Measurements from ENCODE around the gene ATOSB. TPM values are rescaled to one million over a fixed set of nuclear protein-coding genes. Genes with fewer than 3 reads are reported as not detected.
A peak's percentile ranks its signal among the peaks of the same experiment; 100 is the strongest.

The ATOSB gene
- total and polyA plus RNA-seq, 5 donors from 2014 or later: 2.1 to 7.2 (median 4.2) TPM

GRCh38 chr9:35134920-35135319 is 19.3 kb upstream of the ATOSB start:
- Histone ChIP-seq H3K4me1 (ENCODE audit: control insufficient read depth, insufficient read depth, low read length, poor library complexity, severe bottlenecking) (no peaks in the 10 kb centered on the region), H3K9me3 (ENCODE audit: control insufficient read depth in 2 of 2, low read length in 2 of 2) (no peaks in the 10 kb centered on the region), H3K36me3 (ENCODE audit: control insufficient read depth, insufficient read depth, low read length) (no peaks in the 10 kb centered on the region), H3K27me3 (ENCODE audit: control insufficient read depth, insufficient read depth, low read length) (no peaks in the 10 kb centered on the region), H3K27ac (ENCODE audit: insufficient read depth, low read length, poor library complexity, severe bottlenecking) (no peak overlapping the region), H3K4me3 (ENCODE audit: low read depth, low read length) (no peak overlapping the region)
- H3K27ac Mint-ChIP-seq: no peak overlapping the region
- no peaks in the 10 kb centered on the region for H3K36me3 Mint-ChIP-seq
- no peak overlapping the region for H3K4me3 Mint-ChIP-seq
- no peak for ATAC-seq (ENCODE audit: low read depth in 2 of 2)
- DNase-seq: no peak
- H3K9me3 Mint-ChIP-seq: peaks cover 0 to 4% (median 0%) of the 10 kb centered on the region in 7 donors
- H3K27me3 Mint-ChIP-seq: peaks cover 8% of the 10 kb centered on the region
- no peaks in the 10 kb centered on the region for H3K4me1 Mint-ChIP-seq

DNA sequence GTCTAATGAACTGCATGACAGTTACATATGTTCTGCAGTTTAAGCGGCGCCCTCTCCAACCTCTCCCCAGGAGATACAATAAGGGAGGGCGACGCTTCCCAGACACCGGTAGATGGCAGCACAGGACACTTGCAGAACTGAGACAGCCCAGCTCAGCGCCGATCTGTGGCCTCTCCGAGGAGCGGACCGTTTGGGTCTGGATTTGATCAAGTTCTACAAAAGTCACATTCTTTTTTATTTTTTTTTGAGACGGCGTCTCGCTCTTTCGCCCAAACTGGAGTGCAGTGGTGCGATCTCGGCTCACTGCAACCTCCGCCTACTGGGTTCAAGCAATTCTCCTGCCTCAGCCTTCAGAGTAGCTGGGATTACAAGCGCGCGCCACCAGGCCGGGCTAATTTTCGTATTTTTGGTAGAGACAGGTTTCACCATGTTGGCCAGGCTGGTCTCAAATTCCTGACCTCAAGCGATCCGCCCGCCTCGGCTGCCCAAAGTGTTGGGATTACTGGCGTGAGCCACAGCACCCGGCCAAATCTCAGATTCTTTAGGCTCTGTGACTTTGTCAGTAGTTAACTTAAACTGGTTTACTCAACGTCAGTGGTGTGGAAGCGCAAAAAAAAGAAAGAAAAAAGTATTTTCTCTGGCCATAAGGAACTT is 1.4 kb upstream of the ATOSB start:
- peak overlapping the region; percentile 92 for H3K27ac ChIP-seq (ENCODE audit: insufficient read depth, low read length, poor library complexity, severe bottlenecking)
- Mint-ChIP-seq H3K27me3 (peaks cover 14% of the 10 kb centered on the region), H3K36me3 (no peaks in the 10 kb centered on the region), H3K4me3 (peak overlapping the region; percentile 92 to 98 (median 96)), H3K9me3 (no peaks in the 10 kb centered on the region), H3K4me1 (peaks cover 5 to 48% (median 36%) of the 10 kb centered on the region in 4 donors), H3K27ac (peak overlapping the region; percentile 67 to 97 (median 89))
- peak overlapping the region; percentile 85 for H3K4me3 ChIP-seq (ENCODE audit: low read depth, low read length)
- no peaks in the 10 kb centered on the region for H3K36me3 ChIP-seq (ENCODE audit: control insufficient read depth, insufficient read depth, low read length)
- peaks cover 2% of the 10 kb centered on the region for H3K27me3 ChIP-seq (ENCODE audit: control insufficient read depth, insufficient read depth, low read length)
- no peaks in the 10 kb centered on the region for H3K9me3 ChIP-seq (ENCODE audit: control insufficient read depth in 2 of 2, low read length in 2 of 2)
- peaks cover 36% of the 10 kb centered on the region for H3K4me1 ChIP-seq (ENCODE audit: control insufficient read depth, insufficient read depth, low read length, poor library complexity, severe bottlenecking)
- peak; percentile 83 to 93 (median 89) for DNase-seq
- ATAC-seq (ENCODE audit: low read depth in 2 of 2): peak; percentile 70 to 72

DNA sequence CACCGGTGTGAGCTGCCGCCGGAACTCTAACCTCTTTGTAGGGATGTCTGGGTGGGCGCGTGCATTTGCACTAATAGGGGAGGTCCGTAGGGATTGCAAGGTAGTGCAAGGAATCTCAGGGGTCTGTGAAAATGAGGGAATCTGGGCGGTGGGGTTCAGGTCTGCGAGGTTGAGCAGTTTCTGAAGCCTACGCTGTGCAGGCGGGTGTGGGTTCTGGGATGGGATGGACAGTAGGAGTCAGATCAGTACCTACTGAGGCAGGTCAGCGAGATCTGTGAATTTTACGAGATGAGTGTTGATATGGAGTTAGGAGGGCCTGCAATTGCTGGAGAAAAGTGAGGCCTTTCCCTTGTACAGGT is 856 bp upstream of the ATOSB start:
- H3K4me1 ChIP-seq (ENCODE audit: control insufficient read depth, insufficient read depth, low read length, poor library complexity, severe bottlenecking): peaks cover 41% of the 10 kb centered on the region
- Mint-ChIP-seq H3K27ac (peak overlapping the region; percentile 83 to 97 (median 89)), H3K4me3 (peak overlapping the region; percentile 92 to 98 (median 96)), H3K4me1 (peaks cover 5 to 53% (median 41%) of the 10 kb centered on the region in 4 donors), H3K27me3 (peaks cover 14% of the 10 kb centered on the region), H3K36me3 (no peaks in the 10 kb centered on the region), H3K9me3 (no peaks in the 10 kb centered on the region)
- ATAC-seq (ENCODE audit: low read depth in 2 of 2) (no peak), DNase-seq (no peak)
- H3K27ac ChIP-seq (ENCODE audit: insufficient read depth, low read length, poor library complexity, severe bottlenecking): peak overlapping the region; percentile 92
- peaks cover 2% of the 10 kb centered on the region for H3K27me3 ChIP-seq (ENCODE audit: control insufficient read depth, insufficient read depth, low read length)
- peak overlapping the region; percentile 85 for H3K4me3 ChIP-seq (ENCODE audit: low read depth, low read length)
- no peaks in the 10 kb centered on the region for H3K9me3 ChIP-seq (ENCODE audit: control insufficient read depth in 2 of 2, low read length in 2 of 2)
- H3K36me3 ChIP-seq (ENCODE audit: control insufficient read depth, insufficient read depth, low read length): no peaks in the 10 kb centered on the region

DNA sequence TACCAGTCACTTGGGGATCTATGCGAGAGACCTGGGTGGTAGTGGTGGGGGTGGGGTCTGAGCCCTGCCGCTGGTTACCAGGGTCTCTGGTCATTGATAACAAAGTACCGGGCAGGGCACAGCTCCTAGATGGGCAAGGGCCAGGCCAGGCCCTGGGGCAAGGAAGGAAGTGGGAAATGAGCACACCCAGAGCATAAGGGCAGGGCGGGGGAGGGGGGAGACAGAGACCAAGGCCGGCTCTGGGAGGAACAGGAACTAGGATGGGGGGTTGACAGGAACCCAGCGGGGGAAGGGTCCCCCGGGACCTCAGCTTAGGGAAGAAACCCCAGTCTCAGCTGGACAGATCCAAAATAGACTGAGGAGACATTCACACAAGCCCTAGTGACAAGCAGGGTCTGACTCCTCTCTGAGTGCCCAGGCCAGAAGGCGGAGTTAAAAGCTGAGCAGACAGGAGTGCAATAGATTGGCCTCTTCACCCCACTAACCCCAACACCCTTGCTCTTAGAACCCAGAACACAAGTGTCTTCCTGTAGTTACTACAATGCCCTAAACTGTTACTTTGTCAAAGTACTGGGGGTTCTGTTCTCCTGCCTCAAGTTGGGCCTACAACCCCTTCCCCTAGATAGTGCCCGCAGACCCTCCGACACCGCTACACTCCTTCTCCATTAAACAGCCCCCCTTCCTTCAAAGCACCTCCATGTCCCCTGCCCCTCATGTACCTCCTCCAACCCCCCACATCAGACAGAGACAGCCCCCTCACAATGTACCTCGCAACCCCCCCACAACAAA is 628 bp downstream of the ATOSB start:
- peak overlapping the region; percentile 92 for H3K27ac ChIP-seq (ENCODE audit: insufficient read depth, low read length, poor library complexity, severe bottlenecking)
- H3K9me3 Mint-ChIP-seq: no peaks in the 10 kb centered on the region
- peak overlapping the region; percentile 89 to 97 (median 93) for H3K27ac Mint-ChIP-seq
- peak overlapping the region; percentile 85 for H3K4me3 ChIP-seq (ENCODE audit: low read depth, low read length)
- peaks cover 51% of the 10 kb centered on the region for H3K4me1 ChIP-seq (ENCODE audit: control insufficient read depth, insufficient read depth, low read length, poor library complexity, severe bottlenecking)
- no peaks in the 10 kb centered on the region for H3K36me3 ChIP-seq (ENCODE audit: control insufficient read depth, insufficient read depth, low read length)
- no peaks in the 10 kb centered on the region for H3K36me3 Mint-ChIP-seq
- ATAC-seq (ENCODE audit: low read depth in 2 of 2) (no peak), DNase-seq (peak in 2 of 3 donors; percentile 26 to 71)
- no peaks in the 10 kb centered on the region for H3K27me3 ChIP-seq (ENCODE audit: control insufficient read depth, insufficient read depth, low read length)
- peaks cover 5 to 67% (median 49%) of the 10 kb centered on the region in 4 donors for H3K4me1 Mint-ChIP-seq
- H3K9me3 ChIP-seq (ENCODE audit: control insufficient read depth in 2 of 2, low read length in 2 of 2): no peaks in the 10 kb centered on the region
- peaks cover 4% of the 10 kb centered on the region for H3K27me3 Mint-ChIP-seq
- peak overlapping the region; percentile 92 to 98 (median 96) for H3K4me3 Mint-ChIP-seq

DNA sequence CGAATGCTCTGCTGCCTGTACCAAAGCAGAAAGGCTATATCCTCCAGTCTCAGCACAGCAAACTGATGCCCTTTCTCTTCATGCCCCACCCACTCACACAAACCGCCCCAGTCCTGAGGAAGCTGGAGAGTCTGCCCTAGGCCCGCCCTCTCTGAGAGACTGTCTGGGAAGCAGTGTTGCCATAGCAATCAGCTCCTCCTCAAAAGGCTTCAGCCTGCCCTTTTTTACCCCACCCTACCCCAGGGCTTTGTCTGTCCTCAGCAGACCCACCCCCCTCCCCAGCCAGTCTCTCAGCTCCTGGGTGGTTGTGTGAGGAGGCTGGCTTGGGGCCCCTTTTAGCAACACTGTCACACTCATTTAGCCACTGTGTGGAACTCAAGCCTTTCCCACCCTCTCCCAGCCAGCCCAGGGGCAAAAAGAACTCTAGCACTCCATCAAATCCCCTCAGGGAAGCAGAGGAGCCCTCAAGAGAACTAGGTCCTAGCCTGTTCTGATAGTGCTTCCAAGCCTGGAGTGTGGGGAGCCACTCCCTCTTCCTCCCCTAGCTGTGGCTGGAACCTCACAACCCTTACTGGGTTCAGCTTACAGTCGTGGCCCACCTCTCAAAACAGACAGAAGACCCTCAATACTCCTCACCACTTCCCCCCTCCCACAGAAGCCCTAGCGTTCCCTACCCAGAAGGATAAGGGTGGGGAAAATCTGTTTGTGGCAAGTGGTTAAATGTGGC is 1.4 kb downstream of the ATOSB start:
- Mint-ChIP-seq H3K9me3 (no peaks in the 10 kb centered on the region), H3K4me3 (peak overlapping the region; percentile 92 to 98 (median 96)), H3K36me3 (no peaks in the 10 kb centered on the region), H3K27me3 (peaks cover 4% of the 10 kb centered on the region), H3K27ac (peak overlapping the region; percentile 89 to 97 (median 93)), H3K4me1 (peaks cover 5 to 73% (median 49%) of the 10 kb centered on the region in 4 donors)
- peaks cover 51% of the 10 kb centered on the region for H3K4me1 ChIP-seq (ENCODE audit: control insufficient read depth, insufficient read depth, low read length, poor library complexity, severe bottlenecking)
- no peaks in the 10 kb centered on the region for H3K27me3 ChIP-seq (ENCODE audit: control insufficient read depth, insufficient read depth, low read length)
- no peaks in the 10 kb centered on the region for H3K36me3 ChIP-seq (ENCODE audit: control insufficient read depth, insufficient read depth, low read length)
- peak overlapping the region; percentile 92 for H3K27ac ChIP-seq (ENCODE audit: insufficient read depth, low read length, poor library complexity, severe bottlenecking)
- H3K9me3 ChIP-seq (ENCODE audit: control insufficient read depth in 2 of 2, low read length in 2 of 2): no peaks in the 10 kb centered on the region
- H3K4me3 ChIP-seq (ENCODE audit: low read depth, low read length): peak overlapping the region; percentile 85
- peak; percentile 38 to 92 (median 68) for DNase-seq
- ATAC-seq (ENCODE audit: low read depth in 2 of 2): no peak

GRCh38 chr9:35112257-35113020 is 3.2 kb downstream of the ATOSB start:
- peaks cover 3% of the 10 kb centered on the region for H3K36me3 Mint-ChIP-seq
- H3K27ac Mint-ChIP-seq: peak overlapping the region; percentile 85 to 95 (median 89)
- Histone ChIP-seq H3K36me3 (ENCODE audit: control insufficient read depth, insufficient read depth, low read length) (no peaks in the 10 kb centered on the region), H3K27me3 (ENCODE audit: control insufficient read depth, insufficient read depth, low read length) (no peaks in the 10 kb centered on the region), H3K9me3 (ENCODE audit: control insufficient read depth in 2 of 2, low read length in 2 of 2) (no peaks in the 10 kb centered on the region), H3K4me3 (ENCODE audit: low read depth, low read length) (peak overlapping the region; percentile 75), H3K27ac (ENCODE audit: insufficient read depth, low read length, poor library complexity, severe bottlenecking) (peak overlapping the region; percentile 75), H3K4me1 (ENCODE audit: control insufficient read depth, insufficient read depth, low read length, poor library complexity, severe bottlenecking) (peaks cover 51% of the 10 kb centered on the region)
- H3K27me3 Mint-ChIP-seq: peaks cover 4% of the 10 kb centered on the region
- ATAC-seq (ENCODE audit: low read depth in 2 of 2) (no peak), DNase-seq (no peak)
- peaks cover 5 to 77% (median 49%) of the 10 kb centered on the region in 4 donors for H3K4me1 Mint-ChIP-seq
- peak overlapping the region; percentile 66 to 87 (median 84) for H3K4me3 Mint-ChIP-seq
- no peaks in the 10 kb centered on the region for H3K9me3 Mint-ChIP-seq

Measured in CD4-positive, CD25-positive, alpha-beta regulatory T cell (primary cell).